ENCODE data around the gene ZNF276.

DNA sequence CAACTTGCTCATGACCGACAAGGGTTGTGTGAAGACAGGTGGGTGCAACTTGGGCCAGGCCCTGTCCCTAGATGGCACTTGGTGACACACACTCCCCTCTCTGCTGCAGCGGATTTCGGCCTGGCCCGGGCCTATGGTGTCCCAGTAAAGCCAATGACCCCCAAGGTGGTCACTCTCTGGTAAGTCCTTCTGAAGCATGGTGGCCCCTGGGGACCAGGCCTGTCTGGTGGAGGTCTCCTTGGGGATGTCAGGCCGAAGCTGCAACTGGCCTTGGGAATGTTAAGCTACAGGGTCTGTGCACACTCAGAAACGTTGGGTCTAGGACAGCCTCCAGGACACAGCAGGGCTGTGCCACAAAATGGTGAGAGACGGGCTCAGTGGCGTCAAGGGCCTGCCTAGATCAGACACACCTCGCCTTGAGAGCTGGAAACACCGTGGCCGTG lies 28.0 kb upstream of the ZNF276 start:
- TF ChIP-seq, protein P1, sequence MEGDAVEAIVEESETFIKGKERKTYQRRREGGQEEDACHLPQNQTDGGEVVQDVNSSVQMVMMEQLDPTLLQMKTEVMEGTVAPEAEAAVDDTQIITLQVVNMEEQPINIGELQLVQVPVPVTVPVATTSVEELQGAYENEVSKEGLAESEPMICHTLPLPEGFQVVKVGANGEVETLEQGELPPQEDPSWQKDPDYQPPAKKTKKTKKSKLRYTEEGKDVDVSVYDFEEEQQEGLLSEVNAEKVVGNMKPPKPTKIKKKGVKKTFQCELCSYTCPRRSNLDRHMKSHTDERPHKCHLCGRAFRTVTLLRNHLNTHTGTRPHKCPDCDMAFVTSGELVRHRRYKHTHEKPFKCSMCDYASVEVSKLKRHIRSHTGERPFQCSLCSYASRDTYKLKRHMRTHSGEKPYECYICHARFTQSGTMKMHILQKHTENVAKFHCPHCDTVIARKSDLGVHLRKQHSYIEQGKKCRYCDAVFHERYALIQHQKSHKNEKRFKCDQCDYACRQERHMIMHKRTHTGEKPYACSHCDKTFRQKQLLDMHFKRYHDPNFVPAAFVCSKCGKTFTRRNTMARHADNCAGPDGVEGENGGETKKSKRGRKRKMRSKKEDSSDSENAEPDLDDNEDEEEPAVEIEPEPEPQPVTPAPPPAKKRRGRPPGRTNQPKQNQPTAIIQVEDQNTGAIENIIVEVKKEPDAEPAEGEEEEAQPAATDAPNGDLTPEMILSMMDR (conservative IDR thresholded peaks at IDR 0.05 in 1 of 2, IDR thresholded peaks at IDR 0.05 in 1 of 2; ENCODE audit: low read depth in 1 of 2, low read length in 2 of 2), result no peak
- no peak for TF ChIP-seq EZH2 (IDR thresholded peaks at IDR 0.05; ENCODE audit: low read length, missing control alignments)
